GM21717 (cell line): ENCODE results near the gene SS18L1.

Source experiments
- ATAC-seq: cut with Tn5 transposase; IDR thresholded peaks from one replicate; pipeline ENCODE4 v1.9.1; 2021; ENCODE audit warnings: mild to moderate bottlenecking, moderate library complexity; ENCODE audit not compliant: unreplicated experiment

Gene SS18L1

DNA sequence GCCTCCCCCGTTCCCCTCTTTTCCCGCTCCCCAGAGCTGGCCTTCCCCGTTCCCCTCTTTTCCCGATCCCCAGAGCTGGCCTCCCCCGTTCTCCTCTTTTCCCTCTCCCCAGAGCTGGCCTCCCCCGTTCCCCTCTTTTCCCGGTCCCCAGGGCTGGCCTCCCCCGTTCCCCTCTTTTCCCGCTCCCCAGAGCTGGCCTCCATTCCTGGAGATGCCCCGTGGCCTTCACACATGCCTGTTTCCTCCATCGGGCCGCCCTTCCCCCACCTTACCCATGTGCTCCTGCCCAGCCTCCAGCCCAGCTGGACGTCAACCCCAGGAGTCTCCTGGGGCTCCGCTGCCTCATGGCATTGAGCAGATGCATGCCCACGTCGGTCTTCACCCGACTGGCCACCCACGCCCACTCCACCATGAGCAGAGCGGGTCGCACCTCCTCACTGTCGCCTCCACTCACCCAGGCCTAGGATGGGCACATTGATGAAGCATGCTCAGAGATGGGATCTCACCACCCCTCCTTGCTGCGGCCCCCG, 8.3 kb downstream of the SS18L1 start:
- ATAC-seq = no peak

GRCh38 chr20:62155428-62156253, 12.1 kb downstream of the SS18L1 start:
- no peak for ATAC-seq

- no peak for ATAC-seq
Observed at GRCh38 chr20:62156254-62156556, 12.6 kb downstream of the SS18L1 start.

DNA sequence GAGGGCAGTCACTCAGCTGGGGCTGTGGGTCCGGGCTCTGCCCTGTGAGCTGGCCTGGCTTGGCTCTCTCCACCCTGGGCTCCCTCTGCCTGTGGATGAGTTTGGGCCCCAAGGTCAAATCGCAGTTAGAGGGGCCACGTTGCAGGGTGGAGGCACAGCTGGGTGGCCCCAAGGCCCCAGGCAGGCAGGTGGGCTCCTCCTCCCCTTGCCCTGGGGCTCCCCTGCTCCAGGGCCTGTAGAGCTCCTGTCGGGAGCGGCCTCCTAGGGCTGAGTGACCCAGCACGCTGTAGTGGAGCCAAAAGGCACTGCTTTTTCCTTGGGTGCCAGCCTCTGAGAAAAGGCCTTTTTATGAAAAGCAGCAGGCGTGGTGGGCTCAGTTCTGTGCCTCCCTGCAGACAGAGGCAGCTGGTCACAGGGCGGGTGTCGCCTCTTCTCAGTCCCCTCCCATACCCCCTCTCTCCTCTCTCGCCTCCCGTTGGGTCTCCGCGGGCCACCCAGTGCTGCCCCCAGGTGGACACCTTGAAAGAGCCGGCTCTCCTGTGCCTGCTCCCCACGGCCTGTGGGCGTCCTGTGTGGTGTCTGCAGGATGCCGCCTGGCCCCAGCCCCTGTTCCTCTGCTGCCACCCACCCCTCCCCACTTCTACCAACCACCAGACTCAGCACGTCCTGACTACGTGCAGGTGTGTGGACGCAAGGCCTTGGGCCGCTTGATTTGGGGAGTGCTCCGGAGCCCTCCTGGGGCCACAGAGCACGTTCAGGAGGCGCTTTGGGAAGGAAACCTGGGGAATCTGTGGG, 13.2 kb downstream of the SS18L1 start:
- ATAC-seq = no peak

- no peak for ATAC-seq
Observed at GRCh38 chr20:62157387-62158087, 14.0 kb downstream of the SS18L1 start.

DNA sequence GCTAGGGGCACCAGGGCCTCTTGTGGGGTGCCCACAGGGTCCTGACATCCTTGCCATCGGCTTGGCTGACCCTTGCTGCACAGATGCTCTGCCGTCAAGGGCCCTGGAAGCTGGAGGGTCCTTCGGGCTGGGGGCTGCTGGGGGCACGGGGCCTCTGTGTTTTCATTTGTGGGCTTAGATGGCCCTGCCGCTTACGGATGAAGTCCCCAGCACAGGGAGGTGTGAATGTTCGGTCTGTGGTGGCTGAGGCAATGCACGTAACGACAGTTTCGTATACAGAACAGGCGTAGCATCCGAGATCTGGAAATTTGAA, 14.5 kb downstream of the SS18L1 start:
- ATAC-seq = no peak

DNA sequence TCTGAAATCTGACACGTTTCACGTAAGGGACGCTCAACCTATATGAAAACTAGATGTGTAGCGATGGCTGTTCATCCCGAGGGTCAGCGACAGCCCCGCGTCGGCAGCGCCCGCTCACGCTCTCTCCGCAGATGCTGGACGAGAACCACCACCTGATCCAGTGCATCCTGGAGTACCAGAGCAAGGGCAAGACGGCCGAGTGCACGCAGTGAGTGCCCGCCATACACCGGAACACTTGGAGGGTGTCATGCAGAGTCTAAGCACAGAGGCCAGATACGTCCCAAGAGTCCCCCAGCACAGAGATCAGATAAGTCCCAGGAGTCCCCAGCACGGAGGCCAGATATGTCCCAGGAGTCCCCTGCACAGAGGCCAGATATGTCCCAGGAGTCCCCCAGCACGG, 15.0 kb downstream of the SS18L1 start:
- no peak for ATAC-seq

GRCh38 chr20:62159052-62159451, 15.5 kb downstream of the SS18L1 start:
- ATAC-seq = no peak

GRCh38 chr20:62159839-62160238, 16.3 kb downstream of the SS18L1 start:
- ATAC-seq = no peak

DNA sequence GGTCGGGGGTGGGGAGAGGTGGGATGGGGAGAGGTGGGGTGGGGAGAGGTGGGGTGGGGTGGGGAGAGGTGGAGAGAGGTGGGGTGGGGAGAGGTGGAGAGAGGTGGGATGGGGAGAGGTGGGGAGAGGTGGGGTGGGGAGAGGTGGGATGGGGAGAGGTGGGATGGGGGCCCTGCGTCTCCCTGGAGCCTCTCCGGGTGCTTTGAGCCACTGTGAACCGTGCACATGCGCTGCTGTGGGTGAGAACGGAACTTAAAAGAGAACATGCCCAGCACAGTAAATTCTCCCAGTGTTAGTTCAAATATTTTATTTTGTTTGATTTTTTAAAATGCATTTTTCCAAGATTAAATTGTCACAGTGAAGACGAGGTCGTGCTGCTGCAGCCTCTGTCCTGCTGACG, 16.7 kb downstream of the SS18L1 start:
- ATAC-seq = no peak

- ATAC-seq = no peak
Observed at GRCh38 chr20:62160876-62161275, 17.3 kb downstream of the SS18L1 start.

DNA sequence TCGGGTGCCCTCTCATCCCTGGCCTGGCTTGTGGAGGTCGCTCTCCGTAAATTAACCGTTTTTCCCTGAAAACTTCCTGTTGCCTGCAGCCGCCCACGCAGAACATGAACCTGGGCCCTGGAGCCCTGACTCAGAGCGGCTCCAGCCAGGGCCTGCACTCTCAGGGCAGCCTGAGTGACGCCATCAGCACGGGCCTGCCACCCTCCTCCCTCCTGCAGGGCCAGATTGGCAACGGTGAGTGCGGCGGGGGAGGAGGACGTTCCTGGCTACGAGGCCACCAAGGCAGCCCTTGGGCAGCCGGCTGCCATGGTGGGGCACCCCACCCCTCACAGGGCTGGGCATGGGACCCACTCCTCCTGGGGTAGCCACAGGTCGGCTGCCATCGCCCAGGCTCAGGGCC, 17.8 kb downstream of the SS18L1 start:
- no peak for ATAC-seq

DNA sequence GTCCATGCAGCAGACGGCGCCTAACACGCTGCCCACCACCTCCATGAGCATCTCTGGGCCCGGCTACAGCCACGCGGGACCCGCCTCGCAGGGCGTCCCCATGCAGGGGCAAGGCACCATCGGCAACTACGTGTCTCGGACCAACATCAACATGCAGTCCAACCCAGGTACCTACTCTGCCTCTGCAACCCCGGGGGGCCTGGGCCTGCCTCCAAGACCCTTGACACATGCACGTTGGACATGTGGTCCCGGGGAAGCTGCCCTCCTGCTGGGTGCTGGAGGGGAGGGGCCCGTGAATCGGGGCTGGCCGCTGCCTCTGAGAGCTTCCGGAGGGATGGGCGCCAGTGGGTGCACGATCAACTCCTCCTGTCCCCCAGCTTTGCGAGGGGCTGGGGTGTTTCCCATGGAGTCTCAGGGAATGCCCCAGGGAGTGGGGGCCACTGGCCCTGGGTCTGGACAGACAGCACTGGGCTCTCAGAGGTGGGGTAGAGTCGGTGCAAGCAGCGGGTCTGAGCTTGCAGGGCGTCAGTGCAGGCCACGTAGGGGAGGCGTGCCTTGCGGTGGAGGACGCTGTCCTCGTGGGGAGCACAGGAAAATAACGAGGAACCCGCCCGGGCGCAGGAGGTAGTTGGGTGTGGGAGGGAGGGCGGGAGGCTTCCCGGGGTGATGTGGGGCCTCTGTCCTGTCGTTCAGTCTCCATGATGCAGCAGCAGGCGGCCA, 19.4 kb downstream of the SS18L1 start:
- no peak for ATAC-seq

GRCh38 chr20:62163485-62163865, 19.9 kb downstream of the SS18L1 start:
- ATAC-seq = no peak

DNA sequence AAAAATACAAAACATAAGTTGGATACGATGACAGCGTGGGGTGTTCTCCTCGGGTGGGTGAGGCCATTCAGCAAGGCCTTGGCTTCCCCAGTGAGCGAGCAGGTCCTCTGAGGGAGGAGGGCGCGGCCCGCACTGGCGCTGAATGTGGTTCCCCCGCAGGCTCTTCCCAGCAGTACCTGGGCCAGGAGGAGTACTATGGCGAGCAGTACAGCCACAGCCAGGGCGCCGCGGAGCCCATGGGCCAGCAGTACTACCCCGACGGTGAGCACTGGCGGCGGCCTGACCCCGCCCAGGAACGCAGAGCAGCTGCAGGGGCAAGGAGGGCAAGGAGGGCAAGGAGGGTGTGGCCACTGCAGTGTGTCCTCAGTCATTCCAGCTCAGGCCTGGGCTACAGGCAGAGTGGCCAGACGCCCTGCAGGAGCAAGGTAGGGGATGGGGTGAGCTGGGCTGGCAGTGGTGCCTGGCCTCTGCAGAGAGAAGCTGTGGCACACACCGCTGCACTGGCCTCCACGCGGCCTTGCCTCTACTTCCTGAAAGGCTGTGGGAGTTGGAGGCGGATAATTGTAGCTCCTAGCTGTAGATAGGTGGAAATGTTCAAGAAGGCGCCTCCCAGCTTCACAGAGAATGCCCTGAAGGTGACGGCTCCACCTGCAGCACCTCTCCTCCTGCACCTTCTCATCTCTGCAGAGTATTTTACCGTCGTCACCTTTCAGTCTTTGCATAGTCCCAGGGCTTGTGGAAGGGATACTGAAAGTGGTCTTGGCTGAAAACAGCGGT, 20.6 kb downstream of the SS18L1 start:
- no peak for ATAC-seq

DNA sequence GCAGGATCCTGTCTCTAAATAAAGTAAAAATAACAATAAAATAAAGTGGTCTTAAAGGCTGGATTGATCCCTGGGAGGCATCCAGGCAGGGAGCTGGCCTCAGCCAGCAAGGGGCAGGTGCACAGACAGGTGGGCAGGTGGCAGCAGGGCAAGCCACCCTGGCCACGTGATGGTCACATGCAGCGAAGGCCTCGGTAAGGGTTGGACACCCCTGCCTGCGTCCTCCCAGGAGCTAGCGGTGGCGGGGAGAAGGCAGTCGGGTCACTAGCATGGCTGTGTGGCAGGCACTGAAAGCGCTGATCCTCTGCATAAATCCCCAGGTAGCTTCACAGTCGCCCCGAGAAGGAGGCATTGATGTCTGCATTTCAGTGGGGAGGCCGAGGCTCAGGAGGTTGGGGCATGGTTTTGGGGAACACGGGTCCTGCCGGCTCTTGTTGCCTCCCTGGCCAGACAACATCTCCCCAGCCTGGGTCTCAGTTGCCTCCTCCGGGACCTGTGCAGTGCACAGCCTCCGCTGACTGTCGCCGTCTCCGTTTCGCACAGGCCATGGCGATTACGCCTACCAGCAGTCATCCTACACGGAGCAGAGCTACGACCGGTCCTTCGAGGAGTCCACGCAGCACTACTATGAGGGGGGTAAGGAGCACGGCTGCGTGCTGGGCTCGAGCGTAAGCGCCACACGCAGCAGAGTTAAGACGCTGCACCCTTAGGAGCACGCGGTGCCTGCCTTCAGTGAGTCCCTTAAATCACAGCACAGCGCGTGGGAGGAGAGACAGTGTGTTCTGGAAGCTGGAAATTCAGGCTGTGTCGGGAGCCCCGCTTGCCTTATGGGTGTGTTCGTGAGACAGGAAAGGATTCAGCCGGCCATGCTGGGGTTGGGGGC, 21.6 kb downstream of the SS18L1 start:
- no peak for ATAC-seq

DNA sequence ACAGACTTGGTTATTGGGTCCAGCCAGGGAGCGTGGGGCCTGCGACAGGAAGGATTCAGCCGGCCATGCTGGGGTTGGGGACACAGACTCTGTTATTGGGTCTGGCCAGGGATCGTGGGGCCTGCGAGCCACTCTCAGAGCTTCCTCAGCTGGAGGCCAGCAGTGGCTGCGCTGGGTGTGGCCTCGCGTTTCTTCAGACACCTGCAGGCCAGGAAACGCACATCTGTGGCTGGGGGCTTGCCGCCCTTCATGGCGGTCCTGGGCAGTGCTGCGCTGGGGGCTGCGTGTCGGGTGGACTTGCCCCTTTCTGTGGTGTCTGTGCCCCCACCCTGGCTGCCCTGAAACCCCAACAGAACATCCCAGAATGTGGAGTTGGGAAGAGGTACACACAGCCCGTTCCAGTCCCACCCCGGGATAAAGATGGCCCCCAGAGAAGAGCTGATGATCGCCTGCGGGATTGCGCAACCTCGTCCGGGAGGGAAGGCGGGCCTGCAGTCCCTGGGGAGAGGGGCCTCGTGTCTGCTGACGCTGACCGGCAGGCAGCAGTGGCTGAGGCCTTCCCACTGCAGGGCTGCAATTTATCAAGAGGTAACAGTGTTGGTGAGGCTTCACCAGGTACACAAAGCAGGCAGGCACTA, 22.3 kb downstream of the SS18L1 start:
- no peak for ATAC-seq

DNA sequence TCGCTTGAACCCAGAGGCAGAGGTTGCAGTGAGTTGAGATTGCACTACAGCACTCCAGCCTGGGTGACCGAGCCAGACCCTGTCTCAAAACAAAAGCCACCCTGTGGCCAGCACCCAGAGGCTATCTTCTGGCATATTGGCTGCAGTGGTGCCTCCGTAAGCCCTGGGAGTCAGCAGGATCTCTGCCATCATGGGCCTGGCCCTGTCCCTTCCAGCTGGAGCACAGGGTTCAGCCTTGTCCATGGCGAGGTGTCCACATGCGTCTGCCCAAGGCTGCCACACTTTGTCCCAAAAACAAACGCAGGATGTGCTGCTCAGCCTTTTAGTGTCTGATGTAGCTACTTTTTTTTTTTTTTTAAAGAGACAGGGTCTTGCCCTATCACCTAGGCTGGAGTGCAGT, 23.9 kb downstream of the SS18L1 start:
- ATAC-seq = no peak

- no peak for ATAC-seq
Observed at GRCh38 chr20:62168061-62168460, 24.5 kb downstream of the SS18L1 start.
